HCT116 (cell line): Measurements from ENCODE around the gene ZBTB21. TPM values are rescaled to one million over a fixed set of nuclear protein-coding genes. Genes with fewer than 3 reads are reported as not detected.

Source experiments
- ATAC-seq: fragments of 200-7000 bp; cut with Tn5 transposase; 2 replicates; pipeline ENCODE4 v1.9.1; 2020; ENCODE audit warnings: mild to moderate bottlenecking, moderate library complexity
- BruUV-seq: library from RNA; stranded (reverse); fragments of 400-500 nt; replicated peaks from 2 replicates; lab custom pipeline; 2021; lab: Mats Ljungman, UMichigan
- CTCF ChIA-PET: fragments of 300-600 bp; sonication (Branson Sonifier 250); formaldehyde crosslinking; loops from one replicate; lab custom pipeline; 2021; ENCODE audit warnings: antibody characterized with exemption; lab: Charles Lee
- POLR2A ChIA-PET: fragments of 300-600, 350-600 bp; sonication (Branson Sonifier 250); formaldehyde crosslinking; loops from one replicate; lab custom pipeline; 2021; ENCODE audit warnings: antibody characterized with exemption; lab: Charles Lee
- RAD21 ChIA-PET, 2 experiments: fragments of 300-600 bp; sonication (Branson Sonifier 250); formaldehyde crosslinking; loops; one replicate each; lab custom pipeline; 2023; ENCODE audit warnings: low total read pairs in 2 of 2; ENCODE audit not compliant: uncharacterized antibody in 2 of 2, unreplicated experiment in 2 of 2, low non-redundant PET in 1 of 2; lab: Charles Lee
- DNase-seq: peaks from one replicate; pipeline ENCODE4 v3.0.0-alpha.2; 2010; ENCODE audit warnings: low read depth, low spot score
- H2AFZ ChIP-seq: fragments of 200-600 bp; shearing (Covaris generic), sonication (generic); 2 replicates; pipeline ENCODE4 v1.6.1; 2017; ENCODE audit warnings: low read depth, mixed run types, mixed read lengths, antibody characterized with exemption, low read length; ENCODE audit not compliant: poor library complexity, severe bottlenecking
- H3K27ac ChIP-seq: 2 replicates; pipeline ENCODE4 v1.5.1; 2012; ENCODE audit warnings: low read depth, low read length
- H3K27me3 ChIP-seq: fragments of 200-600 bp; sonication (generic); 2 replicates; pipeline ENCODE4 v1.6.1; 2016; ENCODE audit warnings: mixed run types, low read length, mixed read lengths; ENCODE audit not compliant: insufficient read depth
- H3K36me3 ChIP-seq, 2 experiments: fragments of 200-500 bp in 1 of 2; fragments of 200-600 bp in 1 of 2; sonication (Bioruptor generic) in 1 of 2; sonication (generic) in 1 of 2; 2 replicates each; pipeline versions ENCODE4 v1.5.1 to v1.6.1; 2014 to 2016; ENCODE audit warnings: low read length in 2 of 2, inconsistent platforms in 1 of 2, mixed read lengths in 1 of 2, mixed run types in 1 of 2; ENCODE audit not compliant: insufficient read depth in 2 of 2, control insufficient read depth in 1 of 2
- H3K4me1 ChIP-seq, 2 experiments: fragments of 200-600 bp in 1 of 2; sonication (generic) in 1 of 2; 2 replicates each; pipeline versions ENCODE4 v1.5.1 to v1.6.1; 2012 to 2017; ENCODE audit warnings: low read length in 2 of 2, inconsistent platforms in 1 of 2, mild to moderate bottlenecking in 1 of 2, mixed read lengths in 1 of 2, mixed run types in 1 of 2, moderate library complexity in 1 of 2; ENCODE audit not compliant: insufficient read depth in 2 of 2, control insufficient read depth in 1 of 2
- H3K4me2 ChIP-seq: fragments of 200-600 bp; sonication (generic); 2 replicates; pipeline ENCODE4 v1.6.1; 2017; ENCODE audit warnings: mixed run types, low read length, mixed read lengths
- H3K4me3 ChIP-seq, 2 experiments: fragments of 200-600 bp in 1 of 2; sonication (generic) in 1 of 2; replicated peaks in 1 of 2; 2 replicates each; pipeline ENCODE4 v1.5.1; 2011 to 2016; ENCODE audit warnings: low read length in 2 of 2, control low read depth in 1 of 2, low read depth in 1 of 2, mild to moderate bottlenecking in 1 of 2, mixed read lengths in 1 of 2, mixed run types in 1 of 2
- H3K79me2 ChIP-seq: fragments of 200-600 bp; sonication (generic); 2 replicates; pipeline ENCODE4 v1.6.1; 2017; ENCODE audit warnings: mild to moderate bottlenecking, mixed run types, low read length, moderate library complexity, mixed read lengths; ENCODE audit not compliant: insufficient read depth
- H3K9ac ChIP-seq: fragments of 200-600 bp; sonication (generic); 2 replicates; pipeline ENCODE4 v1.6.1; 2016; ENCODE audit warnings: low read length, mixed read lengths
- H3K9me2 ChIP-seq: fragments of 200-600 bp; sonication (generic), shearing (Covaris generic); 2 replicates; pipeline ENCODE4 v1.6.1; 2017; ENCODE audit warnings: mixed run types, mild to moderate bottlenecking, moderate library complexity; ENCODE audit not compliant: insufficient read depth
- H3K9me3 ChIP-seq, 2 experiments: fragments of 200-500 bp in 1 of 2; fragments of 200-600 bp in 1 of 2; sonication (Bioruptor generic) in 1 of 2; sonication (generic) in 1 of 2; 2 replicates each; pipeline ENCODE4 v1.6.1; 2014 to 2017; ENCODE audit warnings: low read length in 2 of 2, mixed read lengths in 2 of 2, inconsistent platforms in 1 of 2, low read depth in 1 of 2, mild to moderate bottlenecking in 1 of 2, mixed run types in 1 of 2, moderate library complexity in 1 of 2; ENCODE audit not compliant: control insufficient read depth in 1 of 2, insufficient read depth in 1 of 2
- H4K20me1 ChIP-seq: fragments of 200-600 bp; sonication (generic), shearing (Covaris generic); 2 replicates; pipeline ENCODE4 v1.6.1; 2017; ENCODE audit warnings: mixed run types, mild to moderate bottlenecking, moderate library complexity; ENCODE audit not compliant: insufficient read depth
- CBX3 ChIP-seq: IDR thresholded peaks from 2 replicates; pipeline ENCODE4 v1.6.1; 2012; ENCODE audit warnings: low read depth
- EGR1 ChIP-seq: IDR thresholded peaks from 2 replicates; pipeline ENCODE4 v1.6.1; 2012; ENCODE audit warnings: low read depth
- ELF1 ChIP-seq: IDR thresholded peaks from 2 replicates; pipeline ENCODE4 v1.6.1; 2012; ENCODE audit warnings: low read depth, borderline replicate concordance
- EZH2 ChIP-seq: fragments of 200-600 bp; sonication (generic); IDR thresholded peaks from 2 replicates; pipeline ENCODE4 v1.6.1; 2017; ENCODE audit warnings: antibody characterized with exemption, mixed run types
- EZH2phosphoT487 ChIP-seq: fragments of 200-600 bp; IDR thresholded peaks from 2 replicates; pipeline ENCODE4 v1.6.1; 2018; ENCODE audit warnings: antibody characterized with exemption, borderline replicate concordance
- FOSL1 ChIP-seq: IDR thresholded peaks from 2 replicates; pipeline ENCODE4 v1.6.1; 2012; ENCODE audit warnings: low read depth
- JUND ChIP-seq: IDR thresholded peaks from 2 replicates; pipeline ENCODE4 v1.6.1; 2012
- POLR2A ChIP-seq: IDR thresholded peaks from 2 replicates; pipeline ENCODE4 v1.7.0; 2011; ENCODE audit warnings: borderline replicate concordance; ENCODE audit not compliant: insufficient read depth, insufficient read length; ENCODE audit errors: extremely low read depth
- SIN3A ChIP-seq: IDR thresholded peaks from 2 replicates; pipeline ENCODE4 v1.6.1; 2012; ENCODE audit warnings: low read depth
- SRF ChIP-seq: IDR thresholded peaks from 2 replicates; pipeline ENCODE4 v1.6.1; 2012; ENCODE audit warnings: low read depth
- YY1 ChIP-seq: IDR thresholded peaks from 2 replicates; pipeline ENCODE4 v1.6.1; 2011; ENCODE audit warnings: low read length, low read depth, moderate library complexity, mild to moderate bottlenecking; ENCODE audit not compliant: insufficient replicate concordance; ENCODE audit errors: extremely low read depth
- ZFX ChIP-seq: fragments of 450-650 bp; IDR thresholded peaks from 2 replicates; pipeline ENCODE4 v1.6.1; 2017
- ZNF274 ChIP-seq: fragments of 200-500 bp; sonication (Bioruptor generic); IDR thresholded peaks from 2 replicates; pipeline ENCODE4 v1.6.1; 2014; ENCODE audit warnings: mild to moderate bottlenecking, low read depth, low read length, inconsistent platforms
- intact Hi-C: fragments of 100-400 bp; cut with micrococcal nuclease; formaldehyde crosslinking; loops from 2 replicates; pipeline ENCODE4 v1.10.0; 2022
- total RNA-seq: library from RNA; stranded (reverse); gene quantifications from one replicate; pipeline ENCODE4 v1.2.1, GENCODE V29; 2021; ENCODE audit not compliant: unreplicated experiment
- TF ChIP-seq, protein P1 (sequence below), 3 experiments: fragments of 200-600 bp in 1 of 3; sonication (generic) in 1 of 3; IDR thresholded peaks in 2 of 3; conservative IDR thresholded peaks in 1 of 3; 2 replicates each; pipeline ENCODE4 v1.5.1; 2012 to 2017; ENCODE audit warnings: low read depth in 2 of 3, low read length in 2 of 3, antibody characterized with exemption in 1 of 3, borderline replicate concordance in 1 of 3, control low read depth in 1 of 3, mild to moderate bottlenecking in 1 of 3, mixed read lengths in 1 of 3, mixed run types in 1 of 3, moderate library complexity in 1 of 3; ENCODE audit not compliant: insufficient read depth in 1 of 3
- TF ChIP-seq, protein P2 (sequence below): IDR thresholded peaks from 2 replicates; pipeline ENCODE4 v1.6.1; 2011; ENCODE audit warnings: mild to moderate bottlenecking, low read length, moderate library complexity; ENCODE audit not compliant: insufficient replicate concordance; ENCODE audit errors: extremely low read depth
- TF ChIP-seq, protein P3 (sequence below): IDR thresholded peaks from 2 replicates; pipeline ENCODE4 v1.6.1; 2012

The ZBTB21 gene
- total RNA-seq, 1 experiment from 2014 or later: 28.7 TPM

DNA sequence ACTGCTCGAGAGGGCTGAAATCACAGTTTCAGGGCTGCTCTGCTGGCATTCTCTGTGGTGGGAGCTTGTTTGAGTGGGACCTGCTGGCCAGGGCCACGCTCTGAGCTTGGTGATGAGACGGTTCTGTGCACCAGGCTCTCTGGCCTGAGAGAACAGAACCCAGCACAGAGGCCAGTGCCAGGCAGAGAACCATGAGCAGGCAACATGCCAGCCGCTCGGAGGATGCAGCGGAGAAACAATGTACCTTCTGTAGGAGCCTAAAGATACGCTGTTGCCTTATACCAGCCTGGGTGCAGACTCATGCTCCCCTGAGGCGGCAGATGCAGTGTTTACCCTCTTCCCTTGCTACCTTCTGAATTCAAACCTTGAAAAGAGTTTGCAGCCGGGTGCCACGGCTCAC, 66.3 kb downstream of the ZBTB21 start:
- H3K27me3 ChIP-seq: no peaks in the 10 kb centered on the region
- no peaks in the 10 kb centered on the region; a peak in 2 of 4 replicates for H3K36me3 ChIP-seq
- no TSS peak for BruUV-seq
- POLR2A ChIA-PET: no interaction called here
- no peak overlapping the region for H3K4me3 ChIP-seq
- no peak overlapping the region for H3K4me2 ChIP-seq
- RAD21 ChIA-PET: no interaction called here
- ATAC-seq (no peak), DNase-seq (no peak)
- intact Hi-C loops: no loop called here
- no peaks in the 10 kb centered on the region for H3K9me2 ChIP-seq
- H2AFZ ChIP-seq: no peak overlapping the region
- no peaks in the 10 kb centered on the region for H4K20me1 ChIP-seq
- CTCF ChIA-PET: no interaction called here
- H3K9me3 ChIP-seq: no peaks in the 10 kb centered on the region
- TF ChIP-seq EGR1 (no peak), ELF1 (no peak), ZNF274 (no peak), CBX3 (no peak)
- H3K9ac ChIP-seq: no peak overlapping the region
- peaks cover 54% of the 10 kb centered on the region for H3K79me2 ChIP-seq
- no peaks in the 10 kb centered on the region for H3K4me1 ChIP-seq
- no peak overlapping the region for H3K27ac ChIP-seq

DNA sequence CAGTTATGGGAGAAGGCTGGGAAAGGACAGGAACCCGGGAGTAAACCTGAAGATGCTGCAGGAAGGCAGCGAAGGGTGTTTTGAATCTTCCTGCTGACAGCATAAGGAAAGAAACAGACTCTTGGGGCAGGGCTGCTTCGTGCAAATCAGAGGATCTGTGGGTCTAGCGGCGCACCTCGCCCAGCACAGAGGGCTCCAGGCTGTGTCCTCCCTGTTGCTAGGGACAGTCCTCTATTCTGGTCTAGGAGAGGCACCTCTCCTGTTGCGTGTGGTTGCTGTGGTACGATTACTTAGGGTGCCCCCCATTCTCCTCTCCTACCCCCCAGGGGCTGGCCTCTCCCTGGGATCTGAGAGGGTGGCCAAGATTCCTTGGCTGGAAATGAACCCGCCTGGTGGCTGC, 67.7 kb downstream of the ZBTB21 start:
- no peak overlapping the region for H3K27ac ChIP-seq
- H2AFZ ChIP-seq: no peak overlapping the region
- DNase-seq: no peak
- H3K36me3 ChIP-seq: no peaks in the 10 kb centered on the region; a peak in 2 of 4 replicates
- H3K4me2 ChIP-seq: no peak overlapping the region
- ChIA-PET POLR2A (no interaction called here), CTCF (no interaction called here), RAD21 (no interaction called here)
- H4K20me1 ChIP-seq: no peaks in the 10 kb centered on the region
- no peak for ATAC-seq
- H3K9me2 ChIP-seq: no peaks in the 10 kb centered on the region
- H3K4me1 ChIP-seq: no peaks in the 10 kb centered on the region
- H3K9me3 ChIP-seq: no peaks in the 10 kb centered on the region
- intact Hi-C loops: no loop called here
- H3K9ac ChIP-seq: no peak overlapping the region
- H3K27me3 ChIP-seq: no peaks in the 10 kb centered on the region
- peaks cover 43% of the 10 kb centered on the region for H3K79me2 ChIP-seq
- H3K4me3 ChIP-seq: no peak overlapping the region
- BruUV-seq: no TSS peak
- TF ChIP-seq, protein P1, sequence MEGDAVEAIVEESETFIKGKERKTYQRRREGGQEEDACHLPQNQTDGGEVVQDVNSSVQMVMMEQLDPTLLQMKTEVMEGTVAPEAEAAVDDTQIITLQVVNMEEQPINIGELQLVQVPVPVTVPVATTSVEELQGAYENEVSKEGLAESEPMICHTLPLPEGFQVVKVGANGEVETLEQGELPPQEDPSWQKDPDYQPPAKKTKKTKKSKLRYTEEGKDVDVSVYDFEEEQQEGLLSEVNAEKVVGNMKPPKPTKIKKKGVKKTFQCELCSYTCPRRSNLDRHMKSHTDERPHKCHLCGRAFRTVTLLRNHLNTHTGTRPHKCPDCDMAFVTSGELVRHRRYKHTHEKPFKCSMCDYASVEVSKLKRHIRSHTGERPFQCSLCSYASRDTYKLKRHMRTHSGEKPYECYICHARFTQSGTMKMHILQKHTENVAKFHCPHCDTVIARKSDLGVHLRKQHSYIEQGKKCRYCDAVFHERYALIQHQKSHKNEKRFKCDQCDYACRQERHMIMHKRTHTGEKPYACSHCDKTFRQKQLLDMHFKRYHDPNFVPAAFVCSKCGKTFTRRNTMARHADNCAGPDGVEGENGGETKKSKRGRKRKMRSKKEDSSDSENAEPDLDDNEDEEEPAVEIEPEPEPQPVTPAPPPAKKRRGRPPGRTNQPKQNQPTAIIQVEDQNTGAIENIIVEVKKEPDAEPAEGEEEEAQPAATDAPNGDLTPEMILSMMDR (IDR thresholded peaks at IDR 0.05 in 2 of 3, conservative IDR thresholded peaks at IDR 0.05 in 1 of 3; ENCODE audit: borderline replicate concordance in 1 of 3, insufficient read depth in 1 of 3, low read depth in 2 of 3, low read length in 2 of 3): no peak
- no peak for TF ChIP-seq EZH2
- no peak for TF ChIP-seq ZNF274
- no peak for TF ChIP-seq EZH2phosphoT487
- no peak for TF ChIP-seq JUND
- no peak for TF ChIP-seq SIN3A
- TF ChIP-seq POLR2A: no peak
- TF ChIP-seq YY1: no peak
- TF ChIP-seq ZFX: no peak
- no peak for TF ChIP-seq FOSL1
- TF ChIP-seq, protein P2, sequence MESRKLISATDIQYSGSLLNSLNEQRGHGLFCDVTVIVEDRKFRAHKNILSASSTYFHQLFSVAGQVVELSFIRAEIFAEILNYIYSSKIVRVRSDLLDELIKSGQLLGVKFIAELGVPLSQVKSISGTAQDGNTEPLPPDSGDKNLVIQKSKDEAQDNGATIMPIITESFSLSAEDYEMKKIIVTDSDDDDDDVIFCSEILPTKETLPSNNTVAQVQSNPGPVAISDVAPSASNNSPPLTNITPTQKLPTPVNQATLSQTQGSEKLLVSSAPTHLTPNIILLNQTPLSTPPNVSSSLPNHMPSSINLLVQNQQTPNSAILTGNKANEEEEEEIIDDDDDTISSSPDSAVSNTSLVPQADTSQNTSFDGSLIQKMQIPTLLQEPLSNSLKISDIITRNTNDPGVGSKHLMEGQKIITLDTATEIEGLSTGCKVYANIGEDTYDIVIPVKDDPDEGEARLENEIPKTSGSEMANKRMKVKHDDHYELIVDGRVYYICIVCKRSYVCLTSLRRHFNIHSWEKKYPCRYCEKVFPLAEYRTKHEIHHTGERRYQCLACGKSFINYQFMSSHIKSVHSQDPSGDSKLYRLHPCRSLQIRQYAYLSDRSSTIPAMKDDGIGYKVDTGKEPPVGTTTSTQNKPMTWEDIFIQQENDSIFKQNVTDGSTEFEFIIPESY: no peak
- no peak for TF ChIP-seq SRF
- TF ChIP-seq, protein P3, sequence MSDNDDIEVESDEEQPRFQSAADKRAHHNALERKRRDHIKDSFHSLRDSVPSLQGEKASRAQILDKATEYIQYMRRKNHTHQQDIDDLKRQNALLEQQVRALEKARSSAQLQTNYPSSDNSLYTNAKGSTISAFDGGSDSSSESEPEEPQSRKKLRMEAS: no peak
- TF ChIP-seq ELF1: no peak
- TF ChIP-seq EGR1: no peak
